HG03342 (cell line): ENCODE measurements around the gene GATAD1.
"Not testable (repeated sequence)": the region's sequence is repeated elsewhere in the genome, so short reads cannot be mapped to it uniquely, and the experiment has no call there.

Experiments
- ATAC-seq: cut with Tn5 transposase; IDR thresholded peaks from one replicate; pipeline ENCODE4 v1.9.1; 2021; ENCODE audit warnings: mild to moderate bottlenecking, moderate library complexity; ENCODE audit not compliant: unreplicated experiment

GATAD1 gene

DNA sequence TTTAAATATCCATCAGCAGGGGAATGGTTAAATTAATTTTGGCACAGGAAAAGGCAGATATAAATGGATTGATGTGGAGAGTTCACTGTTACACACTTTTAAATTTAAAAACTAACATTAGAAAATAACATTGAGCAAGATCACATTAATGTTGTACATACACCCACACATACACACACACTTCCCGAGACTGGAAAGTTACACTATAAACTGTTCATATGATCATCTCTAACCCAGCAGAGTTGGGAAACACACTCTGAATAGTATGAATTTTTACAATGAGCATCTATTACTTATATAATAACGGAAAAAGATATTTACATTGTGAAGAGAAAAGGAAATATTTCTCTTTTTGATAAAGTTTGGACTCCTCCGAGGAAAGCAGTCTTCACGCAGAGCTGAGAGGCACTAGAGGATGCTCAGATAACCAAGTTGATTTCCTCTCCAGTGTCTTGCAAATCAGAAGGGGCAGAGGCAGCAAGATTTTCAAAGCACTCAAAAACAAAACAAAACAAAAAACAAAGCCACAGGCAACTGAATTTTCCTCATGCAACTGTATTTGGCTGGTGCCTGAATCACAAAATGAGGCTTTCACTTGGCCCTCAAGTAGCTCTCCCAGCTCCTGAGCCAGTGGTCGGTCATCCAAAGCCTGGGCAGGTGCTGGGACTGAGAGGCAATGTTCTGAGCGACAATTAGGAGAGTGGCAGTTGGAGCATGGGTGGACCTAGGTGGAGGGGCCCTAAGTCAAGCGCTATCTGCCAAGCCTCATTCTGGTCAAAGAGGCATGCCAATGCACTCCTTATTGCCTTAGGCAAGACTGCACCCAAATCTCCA lies 10.5 kb upstream of the GATAD1 start:
- no peak for ATAC-seq

DNA sequence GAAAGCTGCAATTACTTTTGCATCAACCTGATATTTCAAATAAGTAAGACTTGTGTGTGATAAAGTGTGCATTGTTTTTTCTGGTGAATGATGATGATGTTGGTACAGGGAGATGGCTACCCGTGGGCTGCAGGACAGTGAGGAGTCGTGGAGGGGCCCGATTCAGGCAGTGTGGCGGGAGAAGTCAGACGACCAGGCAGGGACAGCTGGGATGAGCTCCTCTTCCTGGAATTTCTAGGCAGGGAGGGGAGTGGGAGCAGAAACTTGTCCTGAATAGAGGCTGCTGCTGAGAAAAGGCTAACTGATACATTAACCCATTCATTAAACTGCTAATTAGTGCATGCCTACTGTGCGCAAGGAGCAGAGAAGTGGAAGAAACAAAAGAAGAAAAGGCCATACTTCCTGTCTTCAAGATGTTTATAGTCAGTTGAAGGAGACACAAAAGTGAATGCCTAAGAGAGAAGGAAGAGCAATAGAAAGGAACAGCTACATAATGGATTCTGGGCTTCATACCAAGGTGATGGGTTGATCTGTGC lies 9.3 kb upstream of the GATAD1 start:
- no peak for ATAC-seq

DNA sequence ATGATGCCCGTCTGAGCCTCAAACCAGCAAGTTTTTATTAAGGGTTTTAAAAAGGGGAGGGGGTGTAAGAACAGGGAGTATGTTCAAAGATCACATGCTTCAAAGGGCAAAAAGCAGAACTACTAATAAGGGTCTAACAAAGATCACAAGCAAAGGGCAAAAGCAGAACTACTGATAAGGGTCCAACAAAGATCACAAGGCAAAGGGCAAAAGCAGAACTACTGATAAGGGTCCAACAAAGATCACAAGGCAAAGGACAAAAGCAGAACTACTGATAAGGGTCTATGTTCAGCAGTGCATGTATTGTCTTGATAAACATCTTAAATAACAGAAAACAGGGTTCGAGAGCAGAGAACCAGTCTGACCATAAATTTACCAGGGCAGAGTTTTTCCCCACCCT lies 4.6 kb upstream of the GATAD1 start:
- ATAC-seq = not testable (repeated sequence)

DNA sequence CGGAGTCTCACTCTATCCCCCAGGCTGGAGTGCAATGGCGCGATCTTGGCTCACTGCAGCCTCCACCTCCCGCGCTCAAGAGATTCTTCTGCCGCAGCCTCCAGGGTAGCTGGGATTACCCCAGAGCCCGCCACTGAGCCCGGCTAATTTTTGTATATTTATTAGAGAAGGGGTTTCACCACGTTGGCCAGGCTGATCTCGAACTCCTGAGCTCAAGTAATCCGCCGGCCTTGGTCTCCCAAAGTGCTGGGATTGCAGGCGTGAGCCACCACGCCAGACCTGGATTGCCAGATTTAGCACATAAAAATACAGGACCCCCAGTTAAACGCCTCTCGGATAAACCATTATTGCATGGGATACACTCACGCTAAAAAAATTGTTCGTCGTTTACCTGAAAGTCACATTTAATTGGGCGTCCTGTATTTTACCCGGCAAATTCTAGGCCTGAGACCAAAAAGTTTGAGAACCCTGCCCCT lies 375 bp upstream of the GATAD1 start:
- no peak for ATAC-seq

DNA sequence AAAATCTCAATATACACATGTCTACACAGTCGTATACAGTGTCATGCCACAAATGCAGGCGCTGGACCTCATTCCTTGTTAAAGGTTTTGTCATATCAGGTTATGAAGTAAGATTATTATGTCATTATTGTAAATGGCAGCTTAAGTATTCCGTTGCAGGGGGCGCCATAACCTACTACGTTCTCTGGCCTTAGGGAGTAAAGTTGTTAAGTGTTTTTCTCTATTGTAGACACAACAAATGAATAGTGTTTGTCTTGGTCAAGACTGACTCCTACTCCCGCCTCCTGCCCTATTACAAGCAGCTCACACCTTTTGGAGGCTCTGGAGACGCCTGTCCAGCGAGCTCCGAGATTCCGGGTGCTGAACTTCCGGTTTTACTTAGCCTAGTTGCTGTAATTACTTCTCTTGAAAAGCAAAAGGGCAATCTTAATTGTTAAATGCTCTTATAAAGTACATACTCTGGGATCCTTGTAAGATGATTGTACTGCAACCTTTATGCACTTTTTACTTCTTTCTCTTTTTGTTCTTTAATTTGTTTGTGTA lies 994 bp downstream of the GATAD1 start:
- peak; percentile 41 for ATAC-seq

DNA sequence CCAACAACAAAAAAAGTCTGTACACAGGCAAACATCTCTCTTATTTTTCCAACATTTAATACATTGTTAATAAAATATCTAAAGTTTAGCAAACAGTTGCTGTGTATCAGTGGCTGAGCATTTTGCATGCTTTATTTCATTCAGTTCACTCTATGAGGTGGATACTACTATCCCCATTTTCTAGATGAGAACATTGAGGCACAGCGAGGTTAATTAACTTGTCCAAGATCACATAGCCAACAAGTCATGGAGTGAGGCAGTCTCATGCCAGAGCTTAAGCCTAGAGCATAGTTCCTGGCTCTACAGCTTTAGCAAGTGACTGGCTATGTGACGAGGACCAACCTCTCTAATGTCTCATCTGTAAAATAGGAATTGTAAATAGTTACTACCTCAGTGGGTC lies 4.4 kb downstream of the GATAD1 start:
- ATAC-seq = no peak

DNA sequence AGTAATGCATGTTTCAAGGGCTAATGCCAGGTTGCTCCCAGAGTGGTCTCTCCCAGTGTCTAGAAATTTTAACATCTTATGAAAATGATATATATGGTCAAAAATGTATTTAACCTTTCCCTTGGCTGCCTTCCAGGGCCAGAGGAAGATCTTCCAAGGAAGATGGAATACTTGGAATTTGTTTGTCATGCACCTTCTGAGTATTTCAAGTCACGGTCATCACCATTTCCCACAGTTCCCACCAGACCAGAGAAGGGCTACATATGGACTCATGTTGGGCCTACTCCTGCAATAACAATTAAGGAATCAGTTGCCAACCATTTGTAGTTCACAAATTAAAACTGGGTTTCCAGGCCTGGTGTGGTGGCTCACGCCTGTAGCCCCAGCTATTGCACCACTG lies 9.0 kb downstream of the GATAD1 start:
- no peak for ATAC-seq

DNA sequence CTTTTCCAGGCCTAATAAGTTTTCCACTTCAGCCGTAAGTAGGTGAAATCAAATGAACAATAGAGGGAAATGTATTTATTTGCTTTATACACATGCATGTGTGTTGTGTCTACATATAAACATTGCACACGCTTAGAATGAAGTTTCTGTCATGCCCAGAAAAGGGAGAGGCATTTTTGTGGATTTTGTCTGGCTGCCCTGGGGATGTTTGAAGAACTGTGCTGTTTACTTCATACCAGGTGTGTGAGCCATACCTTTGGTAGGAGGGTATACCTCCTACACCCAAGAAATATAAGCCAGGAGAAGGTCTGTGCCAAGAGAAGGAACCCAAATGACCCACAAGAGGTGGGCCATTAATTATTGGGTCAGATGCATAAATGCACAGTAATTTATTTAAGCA lies 12.8 kb downstream of the GATAD1 start:
- no peak for ATAC-seq

DNA sequence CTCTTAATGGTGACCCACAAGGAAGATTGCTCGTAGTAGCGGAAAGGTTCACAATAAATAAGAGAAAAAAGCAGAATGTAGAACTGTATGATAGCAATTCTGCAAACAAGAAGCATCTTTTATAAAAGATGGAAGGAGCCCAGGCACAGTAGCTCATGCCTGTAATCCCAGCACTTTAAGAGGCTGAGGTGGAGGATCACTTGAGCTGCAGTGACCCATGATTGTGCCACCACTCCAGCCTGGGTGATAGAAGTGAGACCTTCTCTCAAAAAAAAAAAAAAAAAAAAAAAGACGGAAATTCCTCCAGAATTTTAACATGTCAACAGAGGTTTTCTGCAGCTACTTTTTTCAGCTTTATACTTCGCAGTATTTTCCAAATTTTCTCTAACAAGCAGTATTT lies 13.2 kb downstream of the GATAD1 start:
- ATAC-seq = no peak

DNA sequence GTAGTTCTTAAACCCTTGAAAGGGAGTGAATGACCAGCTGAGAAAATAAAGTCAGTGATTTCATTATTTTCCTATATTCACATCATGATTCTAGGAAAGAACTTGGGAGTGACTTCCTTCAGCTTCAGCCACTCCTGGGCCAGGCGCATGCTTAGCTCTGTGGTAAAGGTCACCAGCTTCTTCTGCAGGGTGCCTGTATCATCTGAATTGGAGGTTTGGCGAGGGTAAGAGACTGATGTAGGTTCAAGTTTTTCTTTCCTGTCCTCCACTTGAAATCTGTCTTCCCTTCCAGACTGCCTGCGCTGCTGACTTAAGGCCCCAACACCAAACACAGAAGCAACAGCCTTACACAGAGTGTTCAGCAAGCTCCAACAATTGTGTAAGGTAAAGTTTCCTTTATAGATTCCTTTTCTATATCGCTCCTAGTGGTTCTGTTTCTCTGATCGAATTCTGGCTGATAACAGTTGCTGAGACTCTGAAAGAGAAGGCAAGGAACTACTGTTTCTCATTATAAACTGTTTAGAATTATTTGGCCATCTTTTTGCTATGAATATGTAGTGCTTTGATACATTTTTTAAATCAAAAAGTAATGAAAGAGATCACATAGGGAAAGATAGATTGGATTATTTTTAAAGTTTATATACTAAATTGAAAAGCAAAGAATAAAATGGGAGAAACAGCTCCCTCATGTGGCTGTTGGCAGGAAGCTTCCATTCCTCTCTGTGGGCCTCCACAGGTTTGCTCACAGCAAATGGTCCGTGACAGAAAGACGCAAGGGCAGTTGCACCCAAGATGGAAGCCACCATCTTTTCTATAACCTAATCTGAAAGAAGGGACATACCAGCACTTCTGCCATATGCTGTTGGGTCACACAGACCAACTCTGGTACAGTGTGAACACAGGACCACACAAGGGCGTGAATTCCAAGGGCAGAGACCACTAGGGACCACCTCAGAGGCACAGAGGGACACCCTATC lies 14.0 kb downstream of the GATAD1 start:
- peak; percentile 74 for ATAC-seq

DNA sequence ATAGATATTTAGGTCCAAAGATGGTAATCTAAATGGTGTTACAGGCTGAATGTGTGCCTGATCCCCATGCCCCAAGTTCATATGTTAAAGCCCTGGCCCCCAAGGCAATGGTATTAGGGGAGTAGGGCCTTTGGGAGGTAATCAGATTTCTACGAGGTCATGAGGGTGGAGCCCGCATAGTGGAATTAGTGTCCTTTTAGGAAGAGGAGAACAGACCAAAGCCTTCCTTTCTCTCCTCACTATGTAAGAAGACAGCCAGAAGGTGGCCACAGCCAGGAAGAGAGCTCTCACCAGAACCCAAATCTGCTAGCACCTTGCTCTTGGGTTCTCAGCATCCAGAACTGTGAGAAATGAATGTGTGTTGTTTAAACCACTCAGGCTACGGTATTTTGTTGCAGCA lies 15.3 kb downstream of the GATAD1 start:
- no peak for ATAC-seq

DNA sequence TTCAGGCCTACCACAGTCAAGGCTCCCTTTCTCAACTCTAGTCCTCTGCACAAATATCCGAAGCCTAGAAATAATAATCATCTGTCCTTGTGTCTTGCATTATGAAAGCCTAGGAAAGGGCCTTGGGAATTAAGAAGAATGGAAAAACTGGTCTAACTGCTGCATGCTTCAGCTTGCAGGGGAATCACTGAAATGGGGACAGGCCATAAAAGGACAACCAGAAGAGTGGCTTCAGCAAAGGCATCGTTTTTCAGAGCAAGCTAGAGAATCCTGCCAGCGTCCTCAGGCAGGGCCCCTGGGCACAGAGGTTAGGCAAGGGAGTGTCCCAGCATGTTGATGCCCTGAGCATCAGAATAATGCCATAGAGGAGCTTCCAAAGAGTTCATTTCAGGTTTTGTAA lies 17.2 kb downstream of the GATAD1 start:
- no peak for ATAC-seq

DNA sequence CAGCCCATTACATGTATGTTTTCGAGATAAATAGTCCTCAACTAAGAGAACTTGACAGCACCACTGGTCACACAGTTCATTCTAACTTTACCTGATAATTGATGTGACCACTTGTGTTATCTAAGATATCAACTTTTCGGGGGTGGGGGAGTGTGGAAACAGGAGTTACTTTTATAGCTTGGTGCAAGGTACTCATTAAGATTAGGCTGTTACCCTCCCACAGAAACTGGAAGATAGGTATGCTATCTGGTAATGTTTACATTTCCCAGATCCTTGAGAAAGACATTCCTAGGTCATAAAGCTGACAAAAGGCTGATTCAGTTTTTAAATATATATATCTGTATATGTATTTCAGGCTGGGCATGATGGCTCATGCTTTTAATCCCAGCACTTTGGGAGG lies 19.4 kb downstream of the GATAD1 start:
- no peak for ATAC-seq

DNA sequence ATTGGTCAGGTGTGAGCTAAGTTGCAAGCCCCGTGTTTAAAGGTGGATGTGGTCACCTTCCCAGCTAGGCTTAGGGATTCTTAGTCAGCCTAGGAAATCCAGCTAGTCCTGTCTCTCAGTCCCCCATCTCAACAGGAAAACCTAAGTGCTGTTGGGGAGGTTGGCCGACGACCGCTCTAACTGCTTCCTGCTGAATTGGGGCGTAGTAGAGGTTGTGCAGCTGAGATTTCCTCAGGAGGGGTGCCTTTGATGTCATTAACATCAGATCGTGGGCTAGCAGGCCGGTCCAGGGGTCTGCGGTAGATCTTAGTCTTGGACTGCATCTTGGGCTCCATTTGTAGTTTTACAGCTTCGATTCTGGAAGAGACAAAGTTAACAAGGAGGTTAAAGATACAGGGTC lies 21.3 kb downstream of the GATAD1 start:
- ATAC-seq = not testable (repeated sequence)

DNA sequence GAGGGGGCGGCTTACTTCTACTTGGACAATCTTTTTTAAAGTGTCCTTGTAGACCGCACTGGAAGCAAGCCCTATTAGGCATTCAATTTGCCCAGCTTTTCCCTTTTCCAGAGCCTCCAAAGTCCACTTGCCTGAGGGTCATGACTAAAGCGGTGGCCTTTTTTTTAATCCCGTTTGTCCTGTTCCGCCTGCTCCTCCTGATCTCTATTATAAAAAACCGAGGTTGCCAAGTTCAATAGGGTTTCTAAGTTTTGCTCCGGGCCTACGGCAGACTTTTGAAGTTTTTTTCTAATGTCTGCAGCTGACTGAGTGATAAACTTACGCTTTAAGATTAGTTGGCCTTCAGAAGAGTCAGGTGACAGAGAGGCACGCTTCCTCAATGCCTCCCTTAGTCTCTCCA lies 26.7 kb downstream of the GATAD1 start:
- ATAC-seq = not testable (repeated sequence)

DNA sequence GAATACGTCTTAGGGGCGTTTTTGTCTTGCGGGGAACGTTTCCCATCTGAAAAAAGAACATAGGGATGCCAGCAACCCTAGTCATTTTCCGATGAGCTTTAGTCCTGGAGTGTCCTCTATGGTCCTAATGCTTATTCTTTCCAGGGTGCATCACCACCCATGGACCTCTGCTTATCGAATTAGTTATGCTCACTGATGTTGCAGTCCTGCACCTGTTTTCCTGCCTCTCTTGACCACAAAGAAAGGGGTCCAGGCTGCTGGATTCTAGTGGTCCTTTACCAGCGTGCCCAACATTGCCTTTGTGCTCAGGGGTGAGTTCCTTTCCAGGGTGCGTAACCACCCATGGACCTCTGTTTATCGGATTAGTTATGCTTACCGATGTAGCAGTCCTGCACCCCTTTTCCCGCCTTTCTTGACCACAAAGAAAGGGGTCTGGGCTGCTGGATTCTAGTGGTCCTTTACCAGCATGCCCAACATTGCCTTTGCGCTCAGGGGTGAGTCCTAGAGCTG lies 28.0 kb downstream of the GATAD1 start:
- not testable (repeated sequence) for ATAC-seq

DNA sequence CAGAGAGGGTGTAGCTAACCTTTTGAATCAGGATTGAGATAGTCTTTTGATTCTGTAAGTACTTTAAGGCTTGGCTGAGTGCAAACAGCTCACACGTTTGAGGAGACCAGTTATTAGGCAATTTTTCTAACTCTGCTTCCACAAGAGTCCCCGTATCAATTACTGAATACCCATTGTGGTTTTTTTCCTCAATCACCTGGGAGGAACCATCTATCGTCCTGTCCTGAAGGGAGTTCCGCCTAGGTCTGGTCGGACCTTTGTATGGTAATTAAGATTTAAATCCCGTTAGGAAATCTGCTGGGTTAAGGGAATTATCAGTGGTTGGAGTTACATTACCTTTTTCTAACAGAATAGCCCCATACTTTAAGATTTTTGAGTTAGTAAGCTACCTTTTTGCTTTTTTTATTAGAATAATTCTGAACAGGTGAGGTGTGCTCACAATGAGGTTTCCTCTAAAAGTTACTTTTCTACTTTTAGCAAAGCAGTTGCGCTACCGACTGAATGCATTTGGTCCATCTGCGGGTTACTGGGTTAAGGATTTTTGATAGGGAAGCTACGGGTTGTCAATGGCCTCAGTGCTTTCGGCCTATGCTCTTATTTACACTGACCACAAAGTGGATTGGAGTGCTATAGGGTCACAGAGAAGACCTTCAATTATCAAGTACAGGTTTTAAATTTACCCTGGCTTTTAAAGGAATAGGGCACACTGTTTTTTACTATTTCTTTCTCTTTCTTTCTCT lies 28.7 kb downstream of the GATAD1 start:
- ATAC-seq = not testable (repeated sequence)

DNA sequence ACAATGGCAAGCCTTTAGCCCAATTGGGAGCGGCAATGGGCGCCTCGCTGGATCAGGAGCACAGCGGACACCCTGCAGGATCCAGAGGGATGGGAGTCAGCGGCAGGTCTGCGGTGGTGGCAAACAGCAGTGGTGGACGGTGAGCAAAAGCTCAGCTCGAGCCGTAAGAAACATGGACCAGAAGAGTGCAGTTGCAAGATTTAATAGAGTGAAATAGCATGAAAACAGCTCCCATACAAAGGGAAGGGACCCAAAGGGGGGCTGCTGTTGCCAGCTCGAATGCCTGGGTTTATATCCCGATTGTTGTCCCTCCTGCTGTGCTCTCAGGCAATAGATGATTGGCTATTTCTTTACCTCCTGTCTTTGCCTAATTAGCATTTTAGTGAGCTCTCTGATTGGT lies 30.4 kb downstream of the GATAD1 start, which contains the start of gene ERVW-1:
Gene ERVW-1 (minus strand): TSS at position 266 of the 400 bp plus-strand sequence. CDS start 7,565 bp downstream, outside the sequence.
- not testable (repeated sequence) for ATAC-seq

DNA sequence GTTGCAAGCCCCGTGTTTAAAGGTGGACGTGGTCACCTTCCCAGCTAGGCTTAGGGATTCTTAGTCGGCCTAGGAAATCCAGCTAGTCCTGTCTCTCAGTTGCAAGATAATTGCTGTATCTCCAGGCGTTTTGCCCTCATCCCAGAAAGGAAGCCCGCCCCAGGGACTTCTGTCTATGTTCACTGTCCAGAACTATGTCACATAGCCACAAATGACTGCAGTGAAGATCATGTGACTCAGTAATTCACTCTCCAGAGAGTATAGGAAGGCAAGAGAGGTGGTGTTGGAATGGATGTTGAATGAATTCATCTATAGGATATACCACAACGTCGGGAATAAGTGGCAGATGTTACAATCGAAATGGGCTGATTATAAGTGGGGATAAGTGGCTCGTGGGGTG lies 30.8 kb downstream of the GATAD1 start:
- ATAC-seq = no peak

DNA sequence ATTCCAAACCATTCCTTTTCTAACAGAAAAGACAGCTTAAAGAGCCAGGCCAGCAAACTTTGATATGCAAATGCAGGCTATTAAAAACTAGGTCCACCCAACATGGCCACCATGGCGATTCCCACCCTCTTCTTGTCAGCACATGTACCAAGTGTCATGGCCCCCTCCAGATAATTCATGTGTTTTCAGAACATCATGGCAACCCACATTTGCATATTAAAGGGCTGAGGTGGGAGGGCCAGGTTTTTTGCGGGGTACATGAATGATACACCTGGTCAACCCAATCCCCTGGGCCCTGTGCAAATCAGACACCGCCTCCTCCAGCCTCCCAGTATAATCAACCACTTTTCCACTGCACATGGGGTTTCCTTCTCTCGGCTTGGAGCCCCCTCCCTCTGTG lies 31.4 kb downstream of the GATAD1 start:
- no peak for ATAC-seq
